ENCODE measurements around the gene PRR36. TPM values are rescaled to one million over a fixed set of nuclear protein-coding genes. Genes with fewer than 3 reads are reported as not detected.

The PRR36 gene
- total RNA-seq, 1 donor from 2014 or later = 0.05 TPM

GRCh38 chr19:7917267-7918061, 43.3 kb upstream of the PRR36 start:
- peak; percentile 55 for DNase-seq (ENCODE audit: low spot score)
- H3K9me3 Mint-ChIP-seq = no peaks in the 10 kb centered on the region
- H3K4me1 Mint-ChIP-seq (ENCODE audit: low read depth) = peaks cover 22% of the 10 kb centered on the region
- peaks cover 15% of the 10 kb centered on the region for H3K27me3 Mint-ChIP-seq (ENCODE audit: insufficient read depth)
- H3K27ac Mint-ChIP-seq = no peak overlapping the region
- peak overlapping the region; percentile 85 for H3K4me3 Mint-ChIP-seq
- H3K36me3 Mint-ChIP-seq (ENCODE audit: low read depth) = peaks cover 9% of the 10 kb centered on the region
- intact Hi-C loops (cut with micrococcal nuclease) = no loop called here

GRCh38 chr19:7916955-7917266, 42.7 kb upstream of the PRR36 start:
- DNase-seq (ENCODE audit: low spot score) = no peak
- H3K9me3 Mint-ChIP-seq = no peaks in the 10 kb centered on the region
- peaks cover 18% of the 10 kb centered on the region for H3K4me1 Mint-ChIP-seq (ENCODE audit: low read depth)
- peaks cover 15% of the 10 kb centered on the region for H3K27me3 Mint-ChIP-seq (ENCODE audit: insufficient read depth)
- H3K36me3 Mint-ChIP-seq (ENCODE audit: low read depth) = peaks cover 11% of the 10 kb centered on the region
- peak overlapping the region; percentile 63 for H3K27ac Mint-ChIP-seq
- peak overlapping the region; percentile 85 for H3K4me3 Mint-ChIP-seq
- intact Hi-C loops (cut with micrococcal nuclease) = no loop called here

GRCh38 chr19:7916103-7916954, 42.1 kb upstream of the PRR36 start:
- Mint-ChIP-seq H3K36me3 (ENCODE audit: low read depth) (peaks cover 13% of the 10 kb centered on the region), H3K27me3 (ENCODE audit: insufficient read depth) (peaks cover 15% of the 10 kb centered on the region), H3K9me3 (no peaks in the 10 kb centered on the region), H3K4me1 (ENCODE audit: low read depth) (peaks cover 17% of the 10 kb centered on the region), H3K4me3 (peak overlapping the region; percentile 85), H3K27ac (peak overlapping the region; percentile 44)
- peak; percentile 75 for DNase-seq (ENCODE audit: low spot score)
- intact Hi-C loops (cut with micrococcal nuclease) = no loop called here

GRCh38 chr19:7915250-7916102, 41.3 kb upstream of the PRR36 start:
- H3K27ac Mint-ChIP-seq = peak overlapping the region; percentile 58
- no peaks in the 10 kb centered on the region for H3K9me3 Mint-ChIP-seq
- no peak for DNase-seq (ENCODE audit: low spot score)
- intact Hi-C loops (cut with micrococcal nuclease) = no loop called here
- peaks cover 15% of the 10 kb centered on the region for H3K27me3 Mint-ChIP-seq (ENCODE audit: insufficient read depth)
- peaks cover 18% of the 10 kb centered on the region for H3K36me3 Mint-ChIP-seq (ENCODE audit: low read depth)
- H3K4me1 Mint-ChIP-seq (ENCODE audit: low read depth) = peaks cover 10% of the 10 kb centered on the region
- peak overlapping the region; percentile 72 for H3K4me3 Mint-ChIP-seq

GRCh38 chr19:7914598-7915045, 40.4 kb upstream of the PRR36 start, which contains the start of gene TGFBR3L:
Gene TGFBR3L, plus strand, starts transcription at chr19:7914830.
- Mint-ChIP-seq H3K9me3 (no peaks in the 10 kb centered on the region), H3K27me3 (ENCODE audit: insufficient read depth) (peaks cover 11% of the 10 kb centered on the region), H3K27ac (peak within 1 kb of the TSS; percentile 58), H3K36me3 (ENCODE audit: low read depth) (peaks cover 17% of the 10 kb centered on the region), H3K4me3 (peak within 1 kb of the TSS; percentile 72), H3K4me1 (ENCODE audit: low read depth) (peaks cover 4% of the 10 kb centered on the region)
- no peak for DNase-seq (ENCODE audit: low spot score)
- intact Hi-C loops (cut with micrococcal nuclease) = no loop called here

- Mint-ChIP-seq H3K4me1 (ENCODE audit: low read depth) (no peaks in the 10 kb centered on the region), H3K4me3 (no peak overlapping the region), H3K36me3 (ENCODE audit: low read depth) (peaks cover 17% of the 10 kb centered on the region), H3K9me3 (no peaks in the 10 kb centered on the region), H3K27ac (no peak overlapping the region), H3K27me3 (ENCODE audit: insufficient read depth) (peaks cover 10% of the 10 kb centered on the region)
- intact Hi-C loops (cut with micrococcal nuclease) = no loop called here
- DNase-seq (ENCODE audit: low spot score) = no peak
These were observed 39.9 kb upstream of the PRR36 start for GRCh38 chr19:7914099-7914498.

- Mint-ChIP-seq H3K27ac (no peak overlapping the region), H3K9me3 (no peaks in the 10 kb centered on the region), H3K4me3 (no peak overlapping the region), H3K4me1 (ENCODE audit: low read depth) (no peaks in the 10 kb centered on the region), H3K27me3 (ENCODE audit: insufficient read depth) (peaks cover 10% of the 10 kb centered on the region), H3K36me3 (ENCODE audit: low read depth) (peaks cover 17% of the 10 kb centered on the region)
- intact Hi-C loops (cut with micrococcal nuclease) = no loop called here
- no peak for DNase-seq (ENCODE audit: low spot score)
These were observed 39.5 kb upstream of the PRR36 start for GRCh38 chr19:7913652-7914051.

- intact Hi-C loops (cut with micrococcal nuclease) = no loop called here
- Mint-ChIP-seq H3K4me3 (no peak overlapping the region), H3K27me3 (ENCODE audit: insufficient read depth) (peaks cover 8% of the 10 kb centered on the region), H3K9me3 (no peaks in the 10 kb centered on the region), H3K4me1 (ENCODE audit: low read depth) (no peaks in the 10 kb centered on the region), H3K36me3 (ENCODE audit: low read depth) (peaks cover 19% of the 10 kb centered on the region), H3K27ac (no peak overlapping the region)
- DNase-seq (ENCODE audit: low spot score) = no peak
These were observed 38.7 kb upstream of the PRR36 start for GRCh38 chr19:7912697-7913564.

GRCh38 chr19:7912144-7912696, 38.0 kb upstream of the PRR36 start:
- H3K4me3 Mint-ChIP-seq = no peak overlapping the region
- intact Hi-C loops (cut with micrococcal nuclease) = no loop called here
- H3K27me3 Mint-ChIP-seq (ENCODE audit: insufficient read depth) = peaks cover 7% of the 10 kb centered on the region
- no peak for DNase-seq (ENCODE audit: low spot score)
- no peaks in the 10 kb centered on the region for H3K4me1 Mint-ChIP-seq (ENCODE audit: low read depth)
- H3K9me3 Mint-ChIP-seq = no peaks in the 10 kb centered on the region
- H3K27ac Mint-ChIP-seq = no peak overlapping the region
- H3K36me3 Mint-ChIP-seq (ENCODE audit: low read depth) = peaks cover 19% of the 10 kb centered on the region

- Mint-ChIP-seq H3K4me1 (ENCODE audit: low read depth) (no peaks in the 10 kb centered on the region), H3K27ac (no peak overlapping the region), H3K4me3 (no peak overlapping the region), H3K9me3 (no peaks in the 10 kb centered on the region), H3K36me3 (ENCODE audit: low read depth) (peaks cover 19% of the 10 kb centered on the region), H3K27me3 (ENCODE audit: insufficient read depth) (peaks cover 7% of the 10 kb centered on the region)
- DNase-seq (ENCODE audit: low spot score) = no peak
- intact Hi-C loops (cut with micrococcal nuclease) = no loop called here
These were observed 37.4 kb upstream of the PRR36 start for GRCh38 chr19:7911508-7912143.

- no peak overlapping the region for H3K4me3 Mint-ChIP-seq
- no peak for DNase-seq (ENCODE audit: low spot score)
- peaks cover 6% of the 10 kb centered on the region for H3K27me3 Mint-ChIP-seq (ENCODE audit: insufficient read depth)
- H3K27ac Mint-ChIP-seq = no peak overlapping the region
- no peaks in the 10 kb centered on the region for H3K9me3 Mint-ChIP-seq
- intact Hi-C loops (cut with micrococcal nuclease) = no loop called here
- H3K36me3 Mint-ChIP-seq (ENCODE audit: low read depth) = peaks cover 24% of the 10 kb centered on the region
- H3K4me1 Mint-ChIP-seq (ENCODE audit: low read depth) = peaks cover 4% of the 10 kb centered on the region
These were observed 36.4 kb upstream of the PRR36 start for GRCh38 chr19:7910321-7911161.

Measured in activated T-helper 1 cell treated with anti-CD3 and anti-CD28 coated beads, Interleukin-12 subunit alpha, Interleukin-12 subunit beta, Interleukin-2, Interleukin-4 antibody, amounts not matched to agents 30 ng/mL and 10 ng/mL and 1 ng/mL, durations not matched to agents 14 hours and 24 hours and 36 hours (primary cell).